Testis (tissue), 2 donors: Measurements from ENCODE around the gene DIDO1.

ENCODE experiments used
- POLR2A ChIP-seq: fragments of 450-650 bp; IDR thresholded peaks from one replicate; pipeline ENCODE4 v1.6.1; 2017; ENCODE audit warnings: antibody characterized with exemption, mild to moderate bottlenecking, moderate library complexity
- TF ChIP-seq, protein P1 (sequence below), 3 experiments: fragments of 450-650 bp in 2 of 3; fragments of 200-600 bp in 1 of 3; sonication (generic) in 1 of 3; IDR thresholded peaks; one replicate each; pipeline ENCODE4 v1.5.1; 2016 to 2019; ENCODE audit warnings: antibody characterized with exemption in 3 of 3, mild to moderate bottlenecking in 2 of 3, moderate library complexity in 1 of 3

DNA sequence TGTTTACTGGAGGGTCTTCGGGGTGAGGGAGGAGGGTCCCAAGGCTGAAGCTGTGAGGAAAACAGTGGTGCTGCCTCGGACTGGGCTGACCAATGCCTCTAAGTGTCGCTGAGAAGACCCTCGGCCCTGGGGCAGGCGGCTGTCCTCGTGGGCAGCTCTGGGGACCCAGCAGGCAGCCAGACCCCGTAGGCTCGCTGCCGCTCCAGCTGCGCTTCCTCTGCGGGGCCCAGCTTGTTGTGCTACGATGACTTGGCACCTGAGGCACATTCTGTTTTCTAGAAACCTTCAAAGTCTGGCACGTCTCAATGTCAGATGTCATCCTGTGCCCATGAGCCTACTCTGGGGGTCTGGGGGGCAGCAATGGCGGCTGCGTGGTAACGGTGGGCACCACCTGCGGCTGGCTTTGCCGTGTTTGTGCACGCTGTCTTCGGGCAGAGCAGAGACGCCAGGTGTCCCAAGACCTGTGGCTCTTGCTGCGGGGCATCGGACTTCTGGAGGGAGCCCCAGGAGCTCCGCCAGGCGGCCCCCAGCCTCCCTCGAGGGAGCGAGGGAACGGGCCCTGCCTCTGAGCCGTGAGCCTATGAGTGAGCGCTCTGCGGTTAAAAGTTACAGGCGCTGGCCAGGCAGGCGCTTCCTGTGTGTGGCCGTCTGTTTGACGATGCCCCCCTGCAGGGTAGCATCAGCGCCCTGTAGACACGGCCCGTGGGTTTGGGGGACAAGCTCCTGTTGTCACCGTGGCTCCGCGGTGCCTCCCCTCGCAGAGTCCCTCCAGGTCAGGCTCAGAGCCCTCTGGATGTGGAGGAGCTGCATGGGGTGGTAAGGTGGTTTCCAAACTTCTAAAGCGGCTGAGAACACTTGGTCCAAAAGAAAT lies 33.0 kb upstream of the DIDO1 start:
- no peak for TF ChIP-seq POLR2A
- TF ChIP-seq, protein P1, sequence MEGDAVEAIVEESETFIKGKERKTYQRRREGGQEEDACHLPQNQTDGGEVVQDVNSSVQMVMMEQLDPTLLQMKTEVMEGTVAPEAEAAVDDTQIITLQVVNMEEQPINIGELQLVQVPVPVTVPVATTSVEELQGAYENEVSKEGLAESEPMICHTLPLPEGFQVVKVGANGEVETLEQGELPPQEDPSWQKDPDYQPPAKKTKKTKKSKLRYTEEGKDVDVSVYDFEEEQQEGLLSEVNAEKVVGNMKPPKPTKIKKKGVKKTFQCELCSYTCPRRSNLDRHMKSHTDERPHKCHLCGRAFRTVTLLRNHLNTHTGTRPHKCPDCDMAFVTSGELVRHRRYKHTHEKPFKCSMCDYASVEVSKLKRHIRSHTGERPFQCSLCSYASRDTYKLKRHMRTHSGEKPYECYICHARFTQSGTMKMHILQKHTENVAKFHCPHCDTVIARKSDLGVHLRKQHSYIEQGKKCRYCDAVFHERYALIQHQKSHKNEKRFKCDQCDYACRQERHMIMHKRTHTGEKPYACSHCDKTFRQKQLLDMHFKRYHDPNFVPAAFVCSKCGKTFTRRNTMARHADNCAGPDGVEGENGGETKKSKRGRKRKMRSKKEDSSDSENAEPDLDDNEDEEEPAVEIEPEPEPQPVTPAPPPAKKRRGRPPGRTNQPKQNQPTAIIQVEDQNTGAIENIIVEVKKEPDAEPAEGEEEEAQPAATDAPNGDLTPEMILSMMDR (IDR thresholded peaks at IDR 0.05): no peak
